ENCODE results near the gene GJA3. TPM values are rescaled to one million over a fixed set of nuclear protein-coding genes. Genes with fewer than 3 reads are reported as not detected.

Gene GJA3
- total RNA-seq, 1 donor from 2014 or later, result 0.59 TPM

- TF ChIP-seq EZH2 (IDR thresholded peaks at IDR 0.05; ENCODE audit: insufficient read depth, low read length) (no peak), CTCF (IDR thresholded peaks at IDR 0.05; ENCODE audit: insufficient read depth, low read depth, low read length) (no peak)
- H3K4me1 Mint-ChIP-seq (ENCODE audit: low read depth, unreplicated experiment), result peaks cover 3% of the 10 kb centered on the region
These were observed 46.7 kb downstream of the GJA3 start for GRCh38 chr13:20114066-20114610.

GRCh38 chr13:20109037-20109436 lies 51.8 kb downstream of the GJA3 start:
- Histone ChIP-seq H3K9me3 (ENCODE audit: insufficient read depth, low read depth, low read length) (no peaks in the 10 kb centered on the region), H3K27me3 (ENCODE audit: insufficient read depth, low read length) (peaks cover 4% of the 10 kb centered on the region), H3K4me2 (ENCODE audit: low read length) (no peak overlapping the region), H3K9ac (ENCODE audit: low read length) (no peak overlapping the region), H3K27ac (ENCODE audit: low read depth, low read length) (no peak overlapping the region), H4K20me1 (ENCODE audit: insufficient read depth, low read length) (no peaks in the 10 kb centered on the region), H2AFZ (ENCODE audit: low read depth, low read length) (no peak overlapping the region), H3K4me3 (ENCODE audit: insufficient read depth, low read depth, low read length) (no peak overlapping the region), H3K79me2 (ENCODE audit: insufficient read depth, low read length) (no peaks in the 10 kb centered on the region), H3K36me3 (ENCODE audit: insufficient read depth, low read length) (no peaks in the 10 kb centered on the region), H3K4me1 (ENCODE audit: insufficient read depth, low read length) (no peaks in the 10 kb centered on the region)
- H3K9me3 Mint-ChIP-seq (ENCODE audit: unreplicated experiment), result no peaks in the 10 kb centered on the region
- peaks cover 36% of the 10 kb centered on the region for H3K27me3 Mint-ChIP-seq (ENCODE audit: low read depth, unreplicated experiment)
- no peak overlapping the region for H3K27ac Mint-ChIP-seq (ENCODE audit: unreplicated experiment)
- peaks cover 5% of the 10 kb centered on the region for H3K36me3 Mint-ChIP-seq (ENCODE audit: low read depth, unreplicated experiment)
- FAIRE-seq, result no peak
- TF ChIP-seq EZH2 (IDR thresholded peaks at IDR 0.05; ENCODE audit: insufficient read depth, low read length) (no peak), CTCF (IDR thresholded peaks at IDR 0.05; ENCODE audit: insufficient read depth, low read depth, low read length) (no peak)
- no peak overlapping the region for H3K4me3 Mint-ChIP-seq (ENCODE audit: unreplicated experiment)
- peaks cover 3% of the 10 kb centered on the region for H3K4me1 Mint-ChIP-seq (ENCODE audit: low read depth, unreplicated experiment)
- DNase-seq (ENCODE audit: low read depth), result no peak

More at GRCh38 chr13:20114066-20114610, 46.7 kb downstream of the GJA3 start:
- Mint-ChIP-seq H3K27me3 (ENCODE audit: low read depth, unreplicated experiment) (peaks cover 12% of the 10 kb centered on the region), H3K36me3 (ENCODE audit: low read depth, unreplicated experiment) (no peaks in the 10 kb centered on the region), H3K4me3 (ENCODE audit: unreplicated experiment) (no peak overlapping the region), H3K9me3 (ENCODE audit: unreplicated experiment) (no peaks in the 10 kb centered on the region), H3K27ac (ENCODE audit: unreplicated experiment) (no peak overlapping the region)
- H3K4me2 ChIP-seq (ENCODE audit: low read length), result no peak overlapping the region
- H3K4me1 ChIP-seq (ENCODE audit: insufficient read depth, low read length), result peaks cover 7% of the 10 kb centered on the region
- H3K4me3 ChIP-seq (ENCODE audit: insufficient read depth, low read depth, low read length), result no peak overlapping the region
- no peaks in the 10 kb centered on the region for H4K20me1 ChIP-seq (ENCODE audit: insufficient read depth, low read length)
- no peaks in the 10 kb centered on the region for H3K36me3 ChIP-seq (ENCODE audit: insufficient read depth, low read length)
- H3K9me3 ChIP-seq (ENCODE audit: insufficient read depth, low read depth, low read length), result no peaks in the 10 kb centered on the region
- DNase-seq (ENCODE audit: low read depth), result no peak
- H3K27ac ChIP-seq (ENCODE audit: low read depth, low read length), result no peak overlapping the region
- H3K9ac ChIP-seq (ENCODE audit: low read length), result no peak overlapping the region
- H3K27me3 ChIP-seq (ENCODE audit: insufficient read depth, low read length), result no peaks in the 10 kb centered on the region
- FAIRE-seq, result no peak
- no peak overlapping the region for H2AFZ ChIP-seq (ENCODE audit: low read depth, low read length)
- H3K79me2 ChIP-seq (ENCODE audit: insufficient read depth, low read length), result no peaks in the 10 kb centered on the region

GRCh38 chr13:20106742-20107141 lies 54.1 kb downstream of the GJA3 start:
- H3K9me3 ChIP-seq (ENCODE audit: insufficient read depth, low read depth, low read length), result no peaks in the 10 kb centered on the region
- FAIRE-seq, result no peak
- no peak overlapping the region for H3K4me3 Mint-ChIP-seq (ENCODE audit: unreplicated experiment)
- H3K36me3 ChIP-seq (ENCODE audit: insufficient read depth, low read length), result no peaks in the 10 kb centered on the region
- TF ChIP-seq EZH2 (IDR thresholded peaks at IDR 0.05; ENCODE audit: insufficient read depth, low read length), result no peak
- no peak for TF ChIP-seq CTCF (IDR thresholded peaks at IDR 0.05; ENCODE audit: insufficient read depth, low read depth, low read length)
- no peak overlapping the region for H3K27ac Mint-ChIP-seq (ENCODE audit: unreplicated experiment)
- no peaks in the 10 kb centered on the region for H3K9me3 Mint-ChIP-seq (ENCODE audit: unreplicated experiment)
- H4K20me1 ChIP-seq (ENCODE audit: insufficient read depth, low read length), result no peaks in the 10 kb centered on the region
- no peaks in the 10 kb centered on the region for H3K4me1 ChIP-seq (ENCODE audit: insufficient read depth, low read length)
- peaks cover 5% of the 10 kb centered on the region for H3K36me3 Mint-ChIP-seq (ENCODE audit: low read depth, unreplicated experiment)
- no peak overlapping the region for H3K27ac ChIP-seq (ENCODE audit: low read depth, low read length)
- no peak overlapping the region for H3K4me2 ChIP-seq (ENCODE audit: low read length)
- peaks cover 3% of the 10 kb centered on the region for H3K4me1 Mint-ChIP-seq (ENCODE audit: low read depth, unreplicated experiment)
- no peaks in the 10 kb centered on the region for H3K79me2 ChIP-seq (ENCODE audit: insufficient read depth, low read length)
- peaks cover 13% of the 10 kb centered on the region for H3K27me3 ChIP-seq (ENCODE audit: insufficient read depth, low read length)
- DNase-seq (ENCODE audit: low read depth), result no peak
- H3K4me3 ChIP-seq (ENCODE audit: insufficient read depth, low read depth, low read length), result no peak overlapping the region
- H2AFZ ChIP-seq (ENCODE audit: low read depth, low read length), result no peak overlapping the region
- H3K9ac ChIP-seq (ENCODE audit: low read length), result no peak overlapping the region
- H3K27me3 Mint-ChIP-seq (ENCODE audit: low read depth, unreplicated experiment), result peaks cover 29% of the 10 kb centered on the region

Measured in astrocyte (in vitro differentiated cells and primary cell).